ENCODE results near the gene LARGE1. TPM values are rescaled to one million over a fixed set of nuclear protein-coding genes. Genes with fewer than 3 reads are reported as not detected.

Gene LARGE1
- total and polyA plus RNA-seq, 2 of the 4 experiments (the other 2 are of a cell fraction) = 6.2 to 12.4 TPM

- ATAC-seq (ENCODE audit: low read depth) (no peak), DNase-seq (no peak)
- no CpG with 5 or more reads among the region's 1 CpG for WGBS, 2 experiments (ENCODE audit: extremely low coverage in 2 of 2, insufficient read length in 1 of 2)
- H3K14ac ChIP-seq (replicated peaks; ENCODE audit: low read depth, low read length) = no peak overlapping the region
- no peaks in the 10 kb centered on the region for H3K9me3 ChIP-seq (ENCODE audit: control insufficient read depth, insufficient read depth, low read length)
- H2BK120ac ChIP-seq (ENCODE audit: low read depth, low read length) = no peak overlapping the region
- no peak overlapping the region for H3K27ac ChIP-seq (ENCODE audit: insufficient read depth, low read length)
- no peak overlapping the region for H3K4me2 ChIP-seq (ENCODE audit: low read depth, low read length)
- TF ChIP-seq POLR2A (IDR thresholded peaks at IDR 0.05; ENCODE audit: low read depth, low read length) = no peak
- no peak for TF ChIP-seq NFE2L2 (IDR thresholded peaks at IDR 0.05; ENCODE audit: low read depth, low read length)
- no peak for TF ChIP-seq BHLHE40 (IDR thresholded peaks at IDR 0.05; ENCODE audit: low read depth, low read length)
- no peak for TF ChIP-seq MAFK (IDR thresholded peaks at IDR 0.05; ENCODE audit: low read depth, low read length)
- TF ChIP-seq ELK1 (IDR thresholded peaks at IDR 0.05; ENCODE audit: borderline replicate concordance, low read depth, low read length) = no peak
- no peak for TF ChIP-seq RAD21 (IDR thresholded peaks at IDR 0.05; ENCODE audit: low read length)
- TF ChIP-seq SMC3 (IDR thresholded peaks at IDR 0.05; ENCODE audit: low read depth, low read length) = no peak
- no peak for TF ChIP-seq FOS (IDR thresholded peaks at IDR 0.05; ENCODE audit: low read depth, low read length)
- no peaks in the 10 kb centered on the region for H3K9me1 ChIP-seq (ENCODE audit: insufficient read depth, low read length)
- no peak overlapping the region for H4K8ac ChIP-seq (ENCODE audit: low read depth in 2 of 2, low read length in 2 of 2)
- no peaks in the 10 kb centered on the region for H3K27me3 ChIP-seq (ENCODE audit: control insufficient read depth, insufficient read depth, low read length)
- no peak overlapping the region for H4K5ac ChIP-seq (ENCODE audit: low read depth, low read length)
- H3K36me3 ChIP-seq (ENCODE audit: control insufficient read depth, insufficient read depth, low read length) = no peaks in the 10 kb centered on the region
- H3K18ac ChIP-seq (ENCODE audit: low read depth, low read length) = no peak overlapping the region
- dilution Hi-C loops (cut with HindIII; ENCODE audit: low sequenced_read_pairs, unreplicated experiment) (no loop called here), intact Hi-C loops (cut with micrococcal nuclease) (no loop called here), in situ Hi-C loops (cut with MboI; ENCODE audit: low sequenced_read_pairs) (no loop called here)
- ChIA-PET POLR2A (ENCODE audit: unreplicated experiment) (no interaction called here), CTCF (interaction anchor here (0.6 kb wide), 2 partner anchors 106 to 345 kb away, joined by 4 to 6 read pairs; no protein-coding TSS in a partner anchor)
- no peak overlapping the region for H2BK5ac ChIP-seq (ENCODE audit: low read depth, low read length, poor library complexity, severe bottlenecking)
- no TSS peak for BruUV-seq (replicated peaks)
- H3K56ac ChIP-seq (ENCODE audit: extremely low read depth, insufficient read depth, low read length) = no peak overlapping the region
- H2BK15ac ChIP-seq (ENCODE audit: low read depth, low read length) = no peak overlapping the region
- H3K79me1 ChIP-seq (ENCODE audit: low read depth in 1 of 2, low read length in 2 of 2) = no peaks in the 10 kb centered on the region
- H2AFZ ChIP-seq (replicated peaks; ENCODE audit: low read length, poor library complexity) = no peak overlapping the region
- no peaks in the 10 kb centered on the region for H4K20me1 ChIP-seq (ENCODE audit: insufficient read depth, low read length)
- H3K4me3 ChIP-seq (ENCODE audit: insufficient read depth, low read depth, low read length) = no peak overlapping the region
- no peak overlapping the region for H3K23ac ChIP-seq (ENCODE audit: low read depth, low read length)
- no peak overlapping the region for H2AK5ac ChIP-seq (ENCODE audit: low read depth, low read length)
- no peak overlapping the region for H3K9ac ChIP-seq (ENCODE audit: low read depth, low read length)
- H2AK9ac ChIP-seq (replicated peaks; ENCODE audit: low read depth, low read length, poor library complexity) = no peak overlapping the region
- 0 out of 2 replicates have a peak, but pooled peaks cover 2% of the 10 kb centered on the region for H3K4me1 ChIP-seq (ENCODE audit: control insufficient read depth, insufficient read depth, low read length)
- H2BK20ac ChIP-seq (ENCODE audit: low read depth, low read length) = no peak overlapping the region
- H4K91ac ChIP-seq (ENCODE audit: insufficient read depth, low read depth, low read length) = no peak overlapping the region
- no peak overlapping the region for H3K4ac ChIP-seq (ENCODE audit: low read depth, low read length)
Measured at GRCh38 chr22:33331017-33331416, 589.3 kb downstream of the LARGE1 start.

All from IMR-90 (cell line).